ENCODE data around the gene LRP1B.

LRP1B gene

GRCh38 chr2:141423124-141423523, 707.7 kb downstream of the LRP1B start:
- TF ChIP-seq POLR2AphosphoS5 (IDR thresholded peaks at IDR 0.05; ENCODE audit: low read depth, low read length) = no peak
- TF ChIP-seq TAF1 (IDR thresholded peaks at IDR 0.05; ENCODE audit: borderline replicate concordance, insufficient read depth, low read length) = no peak
- no peak for TF ChIP-seq SIN3A (IDR thresholded peaks at IDR 0.05; ENCODE audit: borderline replicate concordance, insufficient read depth, low read length)
- TF ChIP-seq REST (IDR thresholded peaks at IDR 0.05; ENCODE audit: insufficient read depth in 1 of 2, low read depth in 2 of 2, low read length in 2 of 2) = no peak
- no peak for TF ChIP-seq FOXP2 (optimal IDR thresholded peaks at IDR 0.05; ENCODE audit: borderline replicate concordance, extremely low read depth, extremely low read length, insufficient read depth)

GRCh38 chr2:141417246-141417797, 713.5 kb downstream of the LRP1B start:
- TF ChIP-seq POLR2AphosphoS5 (IDR thresholded peaks at IDR 0.05; ENCODE audit: low read depth, low read length) = no peak
- TF ChIP-seq FOXP2 (optimal IDR thresholded peaks at IDR 0.05; ENCODE audit: borderline replicate concordance, extremely low read depth, extremely low read length, insufficient read depth) = no peak
- no peak for TF ChIP-seq SIN3A (IDR thresholded peaks at IDR 0.05; ENCODE audit: borderline replicate concordance, insufficient read depth, low read length)
- no peak for TF ChIP-seq TAF1 (IDR thresholded peaks at IDR 0.05; ENCODE audit: borderline replicate concordance, insufficient read depth, low read length)
- TF ChIP-seq REST (IDR thresholded peaks at IDR 0.05; ENCODE audit: insufficient read depth in 1 of 2, low read depth in 2 of 2, low read length in 2 of 2) = no peak

- TF ChIP-seq POLR2AphosphoS5 (IDR thresholded peaks at IDR 0.05; ENCODE audit: low read depth, low read length) (no peak), FOXP2 (optimal IDR thresholded peaks at IDR 0.05; ENCODE audit: borderline replicate concordance, extremely low read depth, extremely low read length, insufficient read depth) (no peak), SIN3A (IDR thresholded peaks at IDR 0.05; ENCODE audit: borderline replicate concordance, insufficient read depth, low read length) (no peak), TAF1 (IDR thresholded peaks at IDR 0.05; ENCODE audit: borderline replicate concordance, insufficient read depth, low read length) (no peak), REST (IDR thresholded peaks at IDR 0.05; ENCODE audit: insufficient read depth in 1 of 2, low read depth in 2 of 2, low read length in 2 of 2) (no peak)
These were observed 719.4 kb downstream of the LRP1B start for GRCh38 chr2:141411419-141411818.

- TF ChIP-seq POLR2AphosphoS5 (IDR thresholded peaks at IDR 0.05; ENCODE audit: low read depth, low read length) = no peak
- no peak for TF ChIP-seq REST (IDR thresholded peaks at IDR 0.05; ENCODE audit: insufficient read depth in 1 of 2, low read depth in 2 of 2, low read length in 2 of 2)
- TF ChIP-seq TAF1 (IDR thresholded peaks at IDR 0.05; ENCODE audit: borderline replicate concordance, insufficient read depth, low read length) = no peak
- TF ChIP-seq FOXP2 (optimal IDR thresholded peaks at IDR 0.05; ENCODE audit: borderline replicate concordance, extremely low read depth, extremely low read length, insufficient read depth) = no peak
- no peak for TF ChIP-seq SIN3A (IDR thresholded peaks at IDR 0.05; ENCODE audit: borderline replicate concordance, insufficient read depth, low read length)
These were observed 731.5 kb downstream of the LRP1B start for GRCh38 chr2:141399270-141399669.

GRCh38 chr2:141393214-141393545, 737.6 kb downstream of the LRP1B start:
- TF ChIP-seq REST (IDR thresholded peaks at IDR 0.05; ENCODE audit: insufficient read depth in 1 of 2, low read depth in 2 of 2, low read length in 2 of 2) (no peak), POLR2AphosphoS5 (IDR thresholded peaks at IDR 0.05; ENCODE audit: low read depth, low read length) (no peak), SIN3A (IDR thresholded peaks at IDR 0.05; ENCODE audit: borderline replicate concordance, insufficient read depth, low read length) (no peak), FOXP2 (optimal IDR thresholded peaks at IDR 0.05; ENCODE audit: borderline replicate concordance, extremely low read depth, extremely low read length, insufficient read depth) (no peak), TAF1 (IDR thresholded peaks at IDR 0.05; ENCODE audit: borderline replicate concordance, insufficient read depth, low read length) (no peak)

Data from PFSK-1 (cell line).